ENCODE results near the gene BACH2.

GRCh38 chr6:90149280-90149679 lies 147.4 kb downstream of the BACH2 start:
- TF ChIP-seq, protein P1, sequence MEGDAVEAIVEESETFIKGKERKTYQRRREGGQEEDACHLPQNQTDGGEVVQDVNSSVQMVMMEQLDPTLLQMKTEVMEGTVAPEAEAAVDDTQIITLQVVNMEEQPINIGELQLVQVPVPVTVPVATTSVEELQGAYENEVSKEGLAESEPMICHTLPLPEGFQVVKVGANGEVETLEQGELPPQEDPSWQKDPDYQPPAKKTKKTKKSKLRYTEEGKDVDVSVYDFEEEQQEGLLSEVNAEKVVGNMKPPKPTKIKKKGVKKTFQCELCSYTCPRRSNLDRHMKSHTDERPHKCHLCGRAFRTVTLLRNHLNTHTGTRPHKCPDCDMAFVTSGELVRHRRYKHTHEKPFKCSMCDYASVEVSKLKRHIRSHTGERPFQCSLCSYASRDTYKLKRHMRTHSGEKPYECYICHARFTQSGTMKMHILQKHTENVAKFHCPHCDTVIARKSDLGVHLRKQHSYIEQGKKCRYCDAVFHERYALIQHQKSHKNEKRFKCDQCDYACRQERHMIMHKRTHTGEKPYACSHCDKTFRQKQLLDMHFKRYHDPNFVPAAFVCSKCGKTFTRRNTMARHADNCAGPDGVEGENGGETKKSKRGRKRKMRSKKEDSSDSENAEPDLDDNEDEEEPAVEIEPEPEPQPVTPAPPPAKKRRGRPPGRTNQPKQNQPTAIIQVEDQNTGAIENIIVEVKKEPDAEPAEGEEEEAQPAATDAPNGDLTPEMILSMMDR (IDR thresholded peaks at IDR 0.05; ENCODE audit: insufficient read depth, low read length, poor library complexity, severe bottlenecking): no peak
- no peak for TF ChIP-seq EZH2phosphoT487 (conservative IDR thresholded peaks at IDR 0.05; ENCODE audit: low read length)
